NB4 (cell line): Measurements from ENCODE around the gene MAGIX.

Experiments
- CTCF ChIP-seq: IDR thresholded peaks from one replicate; pipeline ENCODE4 v1.5.1; 2012; ENCODE audit warnings: low read depth, low read length
- MAX ChIP-seq: IDR thresholded peaks from 2 replicates; pipeline ENCODE4 v1.6.1; 2011; ENCODE audit warnings: low read depth, low read length
- MYC ChIP-seq: IDR thresholded peaks from 2 replicates; pipeline ENCODE4 v1.6.1; 2011; ENCODE audit warnings: low read depth, low read length
- POLR2A ChIP-seq: IDR thresholded peaks from 2 replicates; pipeline ENCODE4 v1.6.1; 2011; ENCODE audit warnings: mild to moderate bottlenecking; ENCODE audit not compliant: insufficient read length; ENCODE audit errors: extremely low read depth

- no peak for TF ChIP-seq CTCF
- TF ChIP-seq POLR2A, result no peak
- TF ChIP-seq MYC, result no peak
- TF ChIP-seq MAX, result no peak
These were observed 15.3 kb upstream of the MAGIX start for GRCh38 chrX:49147282-49147681.
